Measurements from ENCODE around the gene CACNA2D4. TPM values are rescaled to one million over a fixed set of nuclear protein-coding genes. Genes with fewer than 3 reads are reported as not detected.

CACNA2D4 gene
- total RNA-seq, 1 donor from 2014 or later = 0.87 TPM

GRCh38 chr12:1749019-1749418, 169.4 kb downstream of the CACNA2D4 start:
- no peaks in the 10 kb centered on the region for H3K27me3 Mint-ChIP-seq
- H3K4me3 Mint-ChIP-seq = no peak overlapping the region
- H3K4me1 Mint-ChIP-seq (ENCODE audit: unreplicated experiment) = no peaks in the 10 kb centered on the region
- TF ChIP-seq CTCF (conservative IDR thresholded peaks at IDR 0.05) = no peak
- H3K9me3 Mint-ChIP-seq = peaks cover 12% of the 10 kb centered on the region
- peaks cover 40% of the 10 kb centered on the region for H3K36me3 Mint-ChIP-seq
- H3K27ac Mint-ChIP-seq = no peak overlapping the region
- DNase-seq (ENCODE audit: extremely low spot score, unreplicated experiment) = no peak

GRCh38 chr12:1747609-1748008, 170.8 kb downstream of the CACNA2D4 start:
- peaks cover 35% of the 10 kb centered on the region for H3K36me3 Mint-ChIP-seq
- no peak for TF ChIP-seq CTCF (conservative IDR thresholded peaks at IDR 0.05)

GRCh38 chr12:1744932-1745331, 173.5 kb downstream of the CACNA2D4 start:
- no peak for DNase-seq (ENCODE audit: extremely low spot score, unreplicated experiment)
- H3K4me3 Mint-ChIP-seq = no peak overlapping the region
- H3K9me3 Mint-ChIP-seq = peaks cover 12% of the 10 kb centered on the region
- TF ChIP-seq CTCF (conservative IDR thresholded peaks at IDR 0.05) = no peak
- H3K27ac Mint-ChIP-seq = no peak overlapping the region
- peaks cover 3% of the 10 kb centered on the region for H3K27me3 Mint-ChIP-seq
- H3K36me3 Mint-ChIP-seq = peaks cover 46% of the 10 kb centered on the region
- peaks cover 18% of the 10 kb centered on the region for H3K4me1 Mint-ChIP-seq (ENCODE audit: unreplicated experiment)

More at GRCh38 chr12:1747609-1748008, 170.8 kb downstream of the CACNA2D4 start:
- Mint-ChIP-seq H3K4me3 (no peak overlapping the region), H3K9me3 (peaks cover 12% of the 10 kb centered on the region), H3K27ac (no peak overlapping the region), H3K27me3 (no peaks in the 10 kb centered on the region), H3K4me1 (ENCODE audit: unreplicated experiment) (no peaks in the 10 kb centered on the region)
- DNase-seq (ENCODE audit: extremely low spot score, unreplicated experiment) = no peak

Other genes with a start within 250 kb of the CACNA2D4 start
- 49.2 and 103 TPM in 2 replicates for gene ADIPOR2, start 227.6 kb downstream of the CACNA2D4 start, total RNA-seq (ENCODE audit: low replicate concordance)
- 0.12 and 0.95 TPM in 2 replicates for gene LRTM2, start 98.1 kb downstream of the CACNA2D4 start, total RNA-seq (ENCODE audit: low replicate concordance)
- gene DCP1B, start 85.8 kb upstream of the CACNA2D4 start, total RNA-seq (ENCODE audit: low replicate concordance) = 22.3 and 29.8 TPM in 2 replicates
- gene CACNA1C, start 134.3 kb upstream of the CACNA2D4 start, total RNA-seq (ENCODE audit: low replicate concordance) = 12.7 and 14.3 TPM in 2 replicates